ENCODE measurements around the gene HGF. TPM values are rescaled to one million over a fixed set of nuclear protein-coding genes. Genes with fewer than 3 reads are reported as not detected.

Gene HGF
- total RNA-seq, 4 donors from 2014 or later = 4.8 to 16.6 (median 9.7) TPM

GRCh38 chr7:81802251-81802650, 32.4 kb upstream of the HGF start:
- DNase-seq (ENCODE audit: low spot score) = no peak
- TF ChIP-seq, protein P1, sequence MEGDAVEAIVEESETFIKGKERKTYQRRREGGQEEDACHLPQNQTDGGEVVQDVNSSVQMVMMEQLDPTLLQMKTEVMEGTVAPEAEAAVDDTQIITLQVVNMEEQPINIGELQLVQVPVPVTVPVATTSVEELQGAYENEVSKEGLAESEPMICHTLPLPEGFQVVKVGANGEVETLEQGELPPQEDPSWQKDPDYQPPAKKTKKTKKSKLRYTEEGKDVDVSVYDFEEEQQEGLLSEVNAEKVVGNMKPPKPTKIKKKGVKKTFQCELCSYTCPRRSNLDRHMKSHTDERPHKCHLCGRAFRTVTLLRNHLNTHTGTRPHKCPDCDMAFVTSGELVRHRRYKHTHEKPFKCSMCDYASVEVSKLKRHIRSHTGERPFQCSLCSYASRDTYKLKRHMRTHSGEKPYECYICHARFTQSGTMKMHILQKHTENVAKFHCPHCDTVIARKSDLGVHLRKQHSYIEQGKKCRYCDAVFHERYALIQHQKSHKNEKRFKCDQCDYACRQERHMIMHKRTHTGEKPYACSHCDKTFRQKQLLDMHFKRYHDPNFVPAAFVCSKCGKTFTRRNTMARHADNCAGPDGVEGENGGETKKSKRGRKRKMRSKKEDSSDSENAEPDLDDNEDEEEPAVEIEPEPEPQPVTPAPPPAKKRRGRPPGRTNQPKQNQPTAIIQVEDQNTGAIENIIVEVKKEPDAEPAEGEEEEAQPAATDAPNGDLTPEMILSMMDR (IDR thresholded peaks at IDR 0.05) = no peak
- ATAC-seq (ENCODE audit: low FRiP score) = no peak

GRCh38 chr7:81801532-81801931, 31.7 kb upstream of the HGF start:
- ATAC-seq (ENCODE audit: low FRiP score) = no peak
- DNase-seq (ENCODE audit: low spot score) = no peak

GRCh38 chr7:81791568-81792518, 22.0 kb upstream of the HGF start:
- no peak for ATAC-seq (ENCODE audit: low FRiP score)
- TF ChIP-seq, protein P1 (IDR thresholded peaks at IDR 0.05) = no peak
- DNase-seq (ENCODE audit: low spot score) = no peak

More at GRCh38 chr7:81801532-81801931, 31.7 kb upstream of the HGF start:
- TF ChIP-seq, protein P1 (IDR thresholded peaks at IDR 0.05) = no peak

GRCh38 chr7:81790686-81791085, 20.8 kb upstream of the HGF start:
- ATAC-seq (ENCODE audit: low FRiP score) (no peak), DNase-seq (ENCODE audit: low spot score) (no peak)
- TF ChIP-seq, protein P1 (IDR thresholded peaks at IDR 0.05) = no peak

DNA sequence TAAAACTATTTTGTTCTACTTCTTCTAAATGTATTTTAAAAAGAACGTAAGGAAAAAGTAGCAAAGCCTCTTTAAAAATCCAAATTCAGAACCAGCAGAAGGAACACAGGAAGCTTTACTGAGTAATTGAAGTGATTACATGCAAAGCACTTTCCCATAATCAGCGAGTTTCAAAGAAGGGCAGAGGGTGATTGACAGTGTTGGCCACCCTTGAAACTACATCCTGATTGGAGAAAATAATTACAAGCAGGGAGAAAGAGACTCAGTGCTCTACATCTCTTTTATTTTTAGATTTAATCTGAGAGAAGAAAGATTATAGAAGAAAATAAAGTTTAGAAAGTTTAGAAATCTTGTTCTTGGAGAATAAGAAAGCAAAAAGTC, 20.3 kb upstream of the HGF start:
- ATAC-seq (ENCODE audit: low FRiP score) = no peak
- TF ChIP-seq, protein P1 (IDR thresholded peaks at IDR 0.05) = no peak

GRCh38 chr7:81789406-81790119, 19.7 kb upstream of the HGF start:
- DNase-seq (ENCODE audit: low spot score) (no peak), ATAC-seq (ENCODE audit: low FRiP score) (no peak)
- TF ChIP-seq, protein P1 (IDR thresholded peaks at IDR 0.05) = no peak

More for the DNA sequence above, 20.3 kb upstream of the HGF start:
- DNase-seq (ENCODE audit: low spot score) = no peak
